Testis (tissue), 2 donors: Measurements from ENCODE around the gene SF3B3.

Experiments used
- CTCF ChIP-seq, 3 experiments: fragments of 450-650 bp in 2 of 3; fragments of 200-600 bp in 1 of 3; sonication (generic) in 1 of 3; IDR thresholded peaks; one replicate each; pipeline ENCODE4 v1.5.1; 2016 to 2019; ENCODE audit warnings: antibody characterized with exemption in 3 of 3, mild to moderate bottlenecking in 2 of 3, moderate library complexity in 1 of 3
- POLR2A ChIP-seq: fragments of 450-650 bp; IDR thresholded peaks from one replicate; pipeline ENCODE4 v1.6.1; 2017; ENCODE audit warnings: antibody characterized with exemption, mild to moderate bottlenecking, moderate library complexity

DNA sequence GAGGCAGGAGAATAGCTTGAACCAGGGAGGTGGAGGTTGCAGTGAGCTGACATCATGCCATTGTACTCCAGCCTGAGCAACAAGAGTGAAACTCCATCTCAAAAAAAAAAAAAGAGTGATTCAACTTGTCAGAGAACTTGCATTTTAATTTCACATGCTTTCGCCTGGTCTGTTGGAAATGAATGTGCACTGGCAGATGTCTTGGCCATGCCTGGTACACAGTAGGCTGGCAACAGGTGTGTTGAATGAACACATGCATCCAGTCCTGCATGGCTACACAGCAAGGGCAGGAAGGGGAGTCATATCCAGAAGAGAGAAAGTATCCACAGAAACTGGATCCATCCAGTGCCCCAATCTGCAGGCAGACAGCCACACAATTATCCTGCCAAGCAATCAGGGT lies 11.8 kb upstream of the SF3B3 start:
- TF ChIP-seq POLR2A (no peak), CTCF (IDR thresholded peaks at IDR 0.05) (no peak)
